Activated CD4-positive, alpha-beta memory T cell treated with anti-CD3 and anti-CD28 coated beads for 36 hours (primary cell): ENCODE measurements around the gene SH3BGRL3. TPM values are rescaled to one million over a fixed set of nuclear protein-coding genes. Genes with fewer than 3 reads are reported as not detected.
A peak's percentile ranks its signal among the peaks of the same experiment; 100 is the strongest.
"Not testable (repeated sequence)": the region's sequence is repeated elsewhere in the genome, so short reads cannot be mapped to it uniquely, and the experiment has no call there.

Experiments used
- CTCF ChIA-PET: fragments of 350-600 bp; sonication (Branson Sonifier 250); formaldehyde crosslinking; loops from one replicate; lab custom pipeline; 2021; ENCODE audit warnings: antibody characterized with exemption, inconsistent platforms; lab: Charles Lee
- POLR2A ChIA-PET: fragments of 350-600 bp; sonication (Branson Sonifier 250); formaldehyde crosslinking; loops from one replicate; lab custom pipeline; 2021; ENCODE audit warnings: antibody characterized with exemption; lab: Charles Lee
- DNase-seq: peaks from one replicate; pipeline ENCODE4 v3.0.0-alpha.2; 2020
- H3K27ac Mint-ChIP-seq: one replicate; pipeline ENCODE4 v1.8.0; 2021; ENCODE audit warnings: mixed read lengths
- H3K27me3 Mint-ChIP-seq: one replicate; pipeline ENCODE4 v1.8.0; 2021; ENCODE audit warnings: mixed read lengths
- H3K36me3 Mint-ChIP-seq: one replicate; pipeline ENCODE4 v1.8.0; 2021; ENCODE audit warnings: mixed read lengths
- H3K4me1 Mint-ChIP-seq: one replicate; pipeline ENCODE4 v1.8.0; 2021; ENCODE audit warnings: low read depth, mixed read lengths
- H3K4me3 Mint-ChIP-seq: one replicate; pipeline ENCODE4 v1.8.0; 2021; ENCODE audit warnings: mild to moderate bottlenecking, mixed read lengths
- H3K9me3 Mint-ChIP-seq: one replicate; pipeline ENCODE4 v1.8.0; 2021; ENCODE audit warnings: mixed read lengths
- intact Hi-C: fragments of 100-400 bp; cut with micrococcal nuclease; formaldehyde crosslinking; loops from one replicate; pipeline ENCODE4 v1.15.1; 2023
- total RNA-seq, 2 experiments: library from RNA; stranded (reverse); gene quantifications; one replicate each; pipeline ENCODE4 v1.2.3, GENCODE V29; 2021

The SH3BGRL3 gene
- total RNA-seq, 2 experiments from 2014 or later, result 305 to 320 TPM

GRCh38 chr1:26302733-26303405, 23.0 kb downstream of the SH3BGRL3 start:
- intact Hi-C loops, result no loop called here
- ChIA-PET POLR2A (interaction anchor here (1.4 kb wide), 1 partner anchor 12 kb away, joined by 3 read pairs; no protein-coding TSS in a partner anchor), CTCF (interaction anchor here (1.2 to 1.9 kb wide), 2 partner anchors 14 to 18 kb away, joined by 4 to 5 read pairs; no protein-coding TSS in a partner anchor)
- Mint-ChIP-seq H3K4me3 (no peak overlapping the region), H3K27me3 (no peaks in the 10 kb centered on the region), H3K36me3 (no peaks in the 10 kb centered on the region), H3K27ac (peak overlapping the region; percentile 19), H3K9me3 (no peaks in the 10 kb centered on the region), H3K4me1 (peaks cover 28% of the 10 kb centered on the region)
- no peak for DNase-seq

GRCh38 chr1:26305667-26306289, 25.9 kb downstream of the SH3BGRL3 start:
- ChIA-PET POLR2A (interaction anchor here (1.8 to 4.7 kb wide), 4 partner anchors 9 to 17 kb away, joined by 4 to 58 read pairs (median 30); partner anchors contain the start of gene CD52), CTCF (interaction anchor here (1.5 to 23.7 kb wide), 3 partner anchors 13 to 111 kb away, joined by 5 to 886 read pairs (median 77); partner anchors contain the start of genes CD52 and SH3BGRL3)
- H3K27me3 Mint-ChIP-seq, result no peaks in the 10 kb centered on the region
- no peaks in the 10 kb centered on the region for H3K9me3 Mint-ChIP-seq
- no peaks in the 10 kb centered on the region for H3K36me3 Mint-ChIP-seq
- no peak for DNase-seq
- peak overlapping the region; percentile 95 for H3K4me3 Mint-ChIP-seq
- H3K27ac Mint-ChIP-seq, result peak overlapping the region; percentile 92
- intact Hi-C loops, result loop anchor here (5.0 kb wide), 1 partner anchor 167 kb away; the partner anchor contains the start of gene HMGN2
- H3K4me1 Mint-ChIP-seq, result peaks cover 34% of the 10 kb centered on the region

GRCh38 chr1:26306290-26307229, 26.7 kb downstream of the SH3BGRL3 start, which contains the start of gene UBXN11:
TSS of gene UBXN11 (minus strand) at chr1:26306636. CDS start at chr1:26302883, 3,753 bp downstream.
- H3K27ac Mint-ChIP-seq, result peak within 1 kb of the TSS; percentile 92
- no peaks in the 10 kb centered on the region for H3K27me3 Mint-ChIP-seq
- H3K9me3 Mint-ChIP-seq, result no peaks in the 10 kb centered on the region
- H3K4me1 Mint-ChIP-seq, result peaks cover 32% of the 10 kb centered on the region
- DNase-seq, result peak; percentile 97
- ChIA-PET POLR2A (interaction anchor here (0.6 to 4.7 kb wide), 11 partner anchors 9 to 1343 kb away, joined by 3 to 58 read pairs (median 4); partner anchors contain the start of genes CD52, DHDDS, PDIK1L and SH3BGRL3), CTCF (interaction anchor here (1.1 to 23.7 kb wide), 4 partner anchors 12 to 137 kb away, joined by 3 to 886 read pairs (median 41); partner anchors contain the start of genes CD52, SH3BGRL3 and ZNF593)
- H3K36me3 Mint-ChIP-seq, result no peaks in the 10 kb centered on the region
- intact Hi-C loops, result loop anchor here (5.0 kb wide), 1 partner anchor 166 kb away; the partner anchor contains the start of gene HMGN2
- peak within 1 kb of the TSS; percentile 95 for H3K4me3 Mint-ChIP-seq

GRCh38 chr1:26307363-26307781, 27.5 kb downstream of the SH3BGRL3 start:
- peaks cover 32% of the 10 kb centered on the region for H3K4me1 Mint-ChIP-seq
- intact Hi-C loops, result loop anchor here (5.0 kb wide), 1 partner anchor 165 kb away; the partner anchor contains the start of gene HMGN2
- CTCF ChIA-PET, result interaction anchor here (0.6 to 23.7 kb wide), 4 partner anchors 12 to 184 kb away, joined by 3 to 886 read pairs (median 40); partner anchors contain the start of genes CD52, SH3BGRL3 and ZNF593
- H3K27me3 Mint-ChIP-seq, result no peaks in the 10 kb centered on the region
- peak overlapping the region; percentile 92 for H3K27ac Mint-ChIP-seq
- H3K9me3 Mint-ChIP-seq, result no peaks in the 10 kb centered on the region
- POLR2A ChIA-PET, result interaction anchor here (0.6 to 4.7 kb wide), 12 partner anchors 8 to 1342 kb away, joined by 3 to 58 read pairs (median 4); partner anchors contain the start of genes CD52, DHDDS, PDIK1L and SH3BGRL3
- H3K36me3 Mint-ChIP-seq, result no peaks in the 10 kb centered on the region
- peak overlapping the region; percentile 95 for H3K4me3 Mint-ChIP-seq
- peak; percentile 58 for DNase-seq

- ChIA-PET POLR2A (interaction anchor here (0.6 to 4.7 kb wide), 7 partner anchors 10 to 271 kb away, joined by 3 to 58 read pairs (median 17); partner anchors contain the start of genes CD52 and CEP85), CTCF (interaction anchor here (1.2 to 23.7 kb wide), 4 partner anchors 11 to 92 kb away, joined by 3 to 886 read pairs (median 42); partner anchors contain the start of genes CD52 and SH3BGRL3)
- Mint-ChIP-seq H3K4me3 (peak overlapping the region; percentile 95), H3K4me1 (peaks cover 33% of the 10 kb centered on the region), H3K27ac (peak overlapping the region; percentile 92)
- not testable (repeated sequence) for H3K36me3 Mint-ChIP-seq, H3K9me3 Mint-ChIP-seq, H3K27me3 Mint-ChIP-seq
- intact Hi-C loops, result loop anchor here (1.0 to 5.0 kb wide), 3 partner anchors 11 to 164 kb away; partner anchors contain the start of gene HMGN2
- peak; percentile 77 for DNase-seq
Measured at GRCh38 chr1:26307966-26308899, 28.3 kb downstream of the SH3BGRL3 start.

GRCh38 chr1:26314501-26314900, 34.6 kb downstream of the SH3BGRL3 start:
- peaks cover 6% of the 10 kb centered on the region for H3K36me3 Mint-ChIP-seq
- H3K4me3 Mint-ChIP-seq, result no peak overlapping the region

GRCh38 chr1:26315874-26316850, 36.3 kb downstream of the SH3BGRL3 start:
- ChIA-PET CTCF (interaction anchor here (1.4 to 23.7 kb wide), 5 partner anchors 9 to 146 kb away, joined by 4 to 886 read pairs (median 12); partner anchors contain the start of genes CEP85, SH3BGRL3, UBXN11 and ZNF593), POLR2A (interaction anchor here (0.7 to 7.0 kb wide), 5 partner anchors 9 to 38 kb away, joined by 3 to 100 read pairs (median 4); partner anchors contain the start of genes SH3BGRL3 and UBXN11)
- peaks cover 55% of the 10 kb centered on the region for H3K4me1 Mint-ChIP-seq
- no peak overlapping the region for H3K4me3 Mint-ChIP-seq
- H3K27me3 Mint-ChIP-seq, result no peaks in the 10 kb centered on the region
- DNase-seq, result no peak
- H3K27ac Mint-ChIP-seq, result peak overlapping the region; percentile 75
- intact Hi-C loops, result loop anchor here (10.0 kb wide), 1 partner anchor 229 kb away; no protein-coding TSS in a partner anchor
- peaks cover 15% of the 10 kb centered on the region for H3K36me3 Mint-ChIP-seq
- H3K9me3 Mint-ChIP-seq, result no peaks in the 10 kb centered on the region

More at GRCh38 chr1:26314501-26314900, 34.6 kb downstream of the SH3BGRL3 start:
- CTCF ChIA-PET, result interaction anchor here (1.4 to 23.7 kb wide), 2 partner anchors 35 to 80 kb away, joined by 6 to 886 read pairs; partner anchors contain the start of genes CEP85 and SH3BGRL3
- DNase-seq, result no peak
- Mint-ChIP-seq H3K4me1 (peaks cover 43% of the 10 kb centered on the region), H3K27me3 (no peaks in the 10 kb centered on the region), H3K27ac (no peak overlapping the region), H3K9me3 (no peaks in the 10 kb centered on the region)
- POLR2A ChIA-PET, result interaction anchor here (1.2 to 7.0 kb wide), 4 partner anchors 8 to 39 kb away, joined by 3 to 100 read pairs (median 4); partner anchors contain the start of gene UBXN11
- intact Hi-C loops, result loop anchor here (10.0 kb wide), 1 partner anchor 230 kb away; no protein-coding TSS in a partner anchor

GRCh38 chr1:26317146-26317545, 37.3 kb downstream of the SH3BGRL3 start:
- Mint-ChIP-seq H3K4me3 (peak overlapping the region; percentile 91), H3K4me1 (peaks cover 61% of the 10 kb centered on the region), H3K9me3 (no peaks in the 10 kb centered on the region), H3K27ac (peak overlapping the region; percentile 91), H3K27me3 (no peaks in the 10 kb centered on the region), H3K36me3 (peaks cover 20% of the 10 kb centered on the region)
- DNase-seq, result no peak
- intact Hi-C loops, result loop anchor here (10.0 kb wide), 1 partner anchor 228 kb away; no protein-coding TSS in a partner anchor
- POLR2A ChIA-PET, result interaction anchor here (0.7 to 7.0 kb wide), 4 partner anchors 10 to 41 kb away, joined by 3 to 100 read pairs (median 42); partner anchors contain the start of genes SH3BGRL3 and UBXN11
- CTCF ChIA-PET, result interaction anchor here (1.4 to 23.7 kb wide), 7 partner anchors 10 to 172 kb away, joined by 4 to 886 read pairs (median 12); partner anchors contain the start of genes CEP85, SH3BGRL3, UBXN11 and ZNF593
